Mucosa of descending colon (tissue), 3 donors: ENCODE results near the gene OFD1. TPM values are rescaled to one million over a fixed set of nuclear protein-coding genes. Genes with fewer than 3 reads are reported as not detected.

Experiments
- ATAC-seq: fragments of 200-7000 bp; cut with Tn5 transposase; one replicate; pipeline ENCODE4 v1.9.1; 2020; ENCODE audit warnings: mild to moderate bottlenecking, moderate library complexity
- DNase-seq, 3 donors: peaks; one replicate each; pipeline ENCODE4 v3.0.0-alpha.2; 2020
- H3K36me3 ChIP-seq: fragments of 200-600 bp; one replicate; pipeline ENCODE4 v1.8.0; 2021; ENCODE audit warnings: low read depth, mild to moderate bottlenecking
- H3K4me1 ChIP-seq: fragments of 200-600 bp; one replicate; pipeline ENCODE4 v1.8.0; 2021; ENCODE audit warnings: low read depth, mild to moderate bottlenecking
- H3K4me3 ChIP-seq: fragments of 200-600 bp; one replicate; pipeline ENCODE4 v1.8.0; 2021; ENCODE audit warnings: mild to moderate bottlenecking
- H3K9me3 ChIP-seq: fragments of 200-600 bp; one replicate; pipeline ENCODE4 v1.8.0; 2021; ENCODE audit warnings: mild to moderate bottlenecking
- intact Hi-C, 2 donors: fragments of 100-400 bp; cut with DNase I in 1 of 2; cut with micrococcal nuclease in 1 of 2; formaldehyde crosslinking; loops; one replicate each; pipeline versions ENCODE4 v1.11.0 to v1.11.1; 2022; cut with DNase I, micrococcal nuclease
- total RNA-seq, 3 donors: library from RNA; stranded (reverse); fragmentation: NEBNext Ultra II Directional in 2 of 3; extraction: Animal tissue kit (Norgen Biotek cat#: 25700) in 2 of 3; gene quantifications; one replicate each; pipeline versions ENCODE4 v1.2.1 to v1.2.4, GENCODE V29; 2021 to 2023
- TF ChIP-seq, protein P1 (sequence below): fragments of 200-600 bp; IDR thresholded peaks from one replicate; pipeline ENCODE4 v1.8.0; 2022; ENCODE audit warnings: antibody characterized with exemption, mild to moderate bottlenecking
- donor health status: DM: no; HTN: no; CAD: no; lungs with moderate emphysema.
- donor health status: DM: no; HTN: no; CAD: no.
- donor health status: DM: no; HTN: yes; CAD: no.

OFD1 gene
- total RNA-seq, 3 donors from 2014 or later, result 26.0 to 49.4 (median 32.6) TPM

DNA sequence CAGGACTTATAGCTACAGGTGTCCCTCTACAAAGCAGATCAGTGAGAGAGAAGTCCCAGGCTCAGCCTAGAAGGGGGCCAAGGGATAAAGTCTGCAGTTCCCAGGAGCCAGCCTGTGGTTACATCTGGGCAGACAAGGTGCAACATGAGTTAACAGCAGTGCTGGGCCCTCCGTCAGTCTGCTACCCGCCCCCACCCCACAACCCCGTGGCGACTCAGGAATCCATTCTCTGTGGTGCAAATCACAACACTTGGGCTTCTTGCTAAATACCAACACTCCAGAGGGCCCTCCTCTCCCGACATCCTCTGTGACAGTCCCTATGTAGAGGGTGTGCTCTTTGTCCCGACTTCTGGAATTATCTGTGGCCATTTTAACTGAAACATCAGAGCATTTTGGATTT is 68.6 kb downstream of the OFD1 start:
- ATAC-seq (no peak), DNase-seq (no peak)
- Histone ChIP-seq H3K9me3 (no peaks in the 10 kb centered on the region), H3K4me1 (no peaks in the 10 kb centered on the region), H3K4me3 (no peak overlapping the region), H3K36me3 (no peaks in the 10 kb centered on the region)
- TF ChIP-seq, protein P1, sequence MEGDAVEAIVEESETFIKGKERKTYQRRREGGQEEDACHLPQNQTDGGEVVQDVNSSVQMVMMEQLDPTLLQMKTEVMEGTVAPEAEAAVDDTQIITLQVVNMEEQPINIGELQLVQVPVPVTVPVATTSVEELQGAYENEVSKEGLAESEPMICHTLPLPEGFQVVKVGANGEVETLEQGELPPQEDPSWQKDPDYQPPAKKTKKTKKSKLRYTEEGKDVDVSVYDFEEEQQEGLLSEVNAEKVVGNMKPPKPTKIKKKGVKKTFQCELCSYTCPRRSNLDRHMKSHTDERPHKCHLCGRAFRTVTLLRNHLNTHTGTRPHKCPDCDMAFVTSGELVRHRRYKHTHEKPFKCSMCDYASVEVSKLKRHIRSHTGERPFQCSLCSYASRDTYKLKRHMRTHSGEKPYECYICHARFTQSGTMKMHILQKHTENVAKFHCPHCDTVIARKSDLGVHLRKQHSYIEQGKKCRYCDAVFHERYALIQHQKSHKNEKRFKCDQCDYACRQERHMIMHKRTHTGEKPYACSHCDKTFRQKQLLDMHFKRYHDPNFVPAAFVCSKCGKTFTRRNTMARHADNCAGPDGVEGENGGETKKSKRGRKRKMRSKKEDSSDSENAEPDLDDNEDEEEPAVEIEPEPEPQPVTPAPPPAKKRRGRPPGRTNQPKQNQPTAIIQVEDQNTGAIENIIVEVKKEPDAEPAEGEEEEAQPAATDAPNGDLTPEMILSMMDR, result no peak
- intact Hi-C loops, result no loop called here

DNA sequence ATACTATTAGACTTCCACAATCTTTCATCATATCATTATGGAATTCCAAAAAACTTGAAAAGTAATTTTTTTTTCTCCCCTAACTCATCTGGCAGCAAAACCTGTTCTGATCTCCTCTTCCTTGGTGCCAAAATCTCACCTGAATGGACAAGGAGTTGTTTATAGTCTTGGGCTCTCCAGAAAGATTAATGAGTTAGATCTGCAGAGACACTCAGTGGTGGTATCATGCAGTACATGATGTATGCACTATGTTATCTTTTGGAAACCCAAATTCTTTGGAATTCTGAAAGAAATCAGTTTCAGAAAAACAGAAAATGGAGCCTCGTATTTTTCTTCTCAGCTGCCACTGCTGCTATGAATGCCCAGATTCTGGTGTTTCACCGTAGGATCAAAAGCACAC is 70.7 kb downstream of the OFD1 start:
- Histone ChIP-seq H3K36me3 (no peaks in the 10 kb centered on the region), H3K4me3 (no peak overlapping the region), H3K4me1 (no peaks in the 10 kb centered on the region), H3K9me3 (no peaks in the 10 kb centered on the region)
- TF ChIP-seq, protein P1, result no peak
- DNase-seq (no peak), ATAC-seq (no peak)
- intact Hi-C loops, result no loop called here

GRCh38 chrX:13808293-13808692 is 73.7 kb downstream of the OFD1 start:
- intact Hi-C loops, result no loop called here
- H3K4me1 ChIP-seq, result no peaks in the 10 kb centered on the region
- H3K4me3 ChIP-seq, result no peak overlapping the region
- H3K9me3 ChIP-seq, result no peaks in the 10 kb centered on the region
- TF ChIP-seq, protein P1, result no peak
- H3K36me3 ChIP-seq, result no peaks in the 10 kb centered on the region
- ATAC-seq (no peak), DNase-seq (no peak)

DNA sequence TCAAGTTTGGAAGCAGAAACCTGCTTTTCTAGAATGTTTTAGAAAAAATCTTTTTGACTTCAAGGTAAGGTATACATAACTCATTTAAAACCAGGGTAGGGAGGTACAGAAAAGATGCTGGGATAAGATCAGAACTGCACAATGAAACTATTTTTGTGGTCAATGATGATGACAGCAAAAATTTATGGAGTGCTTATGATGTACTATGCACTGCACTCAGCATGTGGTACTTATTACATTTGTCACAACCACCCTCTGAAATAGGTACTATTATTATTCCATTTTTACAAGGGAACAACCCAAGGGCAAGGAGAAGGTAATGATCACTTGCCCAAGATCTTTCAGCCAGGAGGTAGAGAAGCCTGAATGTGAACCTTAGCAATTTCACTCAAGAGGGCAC is 74.3 kb downstream of the OFD1 start:
- intact Hi-C loops, result no loop called here
- Histone ChIP-seq H3K4me1 (no peaks in the 10 kb centered on the region), H3K9me3 (no peaks in the 10 kb centered on the region), H3K36me3 (no peaks in the 10 kb centered on the region), H3K4me3 (no peak overlapping the region)
- TF ChIP-seq, protein P1, result no peak
- DNase-seq (no peak), ATAC-seq (no peak)

GRCh38 chrX:13815664-13816063 is 81.1 kb downstream of the OFD1 start:
- intact Hi-C loops, result no loop called here
- H3K9me3 ChIP-seq, result no peaks in the 10 kb centered on the region
- no peaks in the 10 kb centered on the region for H3K4me1 ChIP-seq
- TF ChIP-seq, protein P1, result no peak
- no peaks in the 10 kb centered on the region for H3K36me3 ChIP-seq
- DNase-seq, result no peak
- H3K4me3 ChIP-seq, result no peak overlapping the region
- no peak for ATAC-seq

DNA sequence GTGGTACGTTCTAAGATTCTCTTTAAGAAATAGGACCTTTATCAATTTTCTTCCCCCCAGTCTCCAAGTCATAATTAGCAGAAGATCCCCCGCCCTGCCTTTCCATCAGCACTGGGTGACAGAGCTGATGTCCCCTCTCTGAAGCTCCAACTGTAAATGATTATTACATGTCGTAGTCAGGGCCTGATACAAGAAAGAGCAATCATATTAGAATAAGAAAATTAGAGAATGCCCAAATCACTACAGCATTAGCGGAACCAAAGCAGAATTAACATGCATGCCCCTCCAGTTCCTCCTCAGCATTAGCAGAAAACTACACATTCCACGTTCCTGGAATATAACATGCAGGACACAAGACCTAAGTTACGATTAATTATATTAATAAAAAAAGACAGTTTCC is 81.6 kb downstream of the OFD1 start:
- no peak for ATAC-seq
- intact Hi-C loops, result no loop called here
- Histone ChIP-seq H3K9me3 (no peaks in the 10 kb centered on the region), H3K36me3 (no peaks in the 10 kb centered on the region), H3K4me1 (no peaks in the 10 kb centered on the region), H3K4me3 (no peak overlapping the region)
- DNase-seq, result no peak
- TF ChIP-seq, protein P1, result no peak
